Measurements from ENCODE around the gene ESR1.

Gene ESR1

GRCh38 chr6:152173957-152174356 lies 366.5 kb downstream of the ESR1 start:
- no peak for DNase-seq (ENCODE audit: low spot score)

GRCh38 chr6:152176268-152176667 lies 368.8 kb downstream of the ESR1 start:
- no peak for DNase-seq (ENCODE audit: low spot score)

All from D341Med (cell line).